ENCODE measurements around the gene CRABP1. TPM values are rescaled to one million over a fixed set of nuclear protein-coding genes. Genes with fewer than 3 reads are reported as not detected.

The CRABP1 gene
- total and polyA plus RNA-seq, 10 of the 15 experiments (the other 5 are each of a cell fraction or from before 2014, with no cell fraction given) = 0.21 to 0.41 TPM; not detected in 8

DNA sequence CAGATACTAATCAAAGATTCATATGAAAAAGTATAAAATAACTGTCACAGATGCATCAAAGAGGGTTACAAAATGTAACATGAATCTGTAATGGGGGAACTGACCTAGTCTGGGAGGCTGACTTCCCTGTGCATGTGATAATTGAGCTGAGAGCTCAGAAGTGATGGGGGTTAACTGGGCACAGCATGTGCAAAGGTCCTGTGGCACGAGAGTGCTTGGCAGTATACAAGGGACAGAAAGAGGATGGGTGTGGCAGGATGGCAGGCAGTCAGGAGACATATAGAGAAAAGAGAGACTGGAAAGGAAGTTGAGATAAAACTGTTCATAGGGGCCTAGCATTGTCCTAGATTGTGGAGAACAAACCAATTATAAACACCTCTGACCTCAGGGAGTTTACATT, 50.1 kb downstream of the CRABP1 start:
- ChIA-PET RAD21 (ENCODE audit: unreplicated experiment) (no interaction called here), SMC1A (ENCODE audit: uncharacterized antibody, unreplicated experiment) (no interaction called here), POLR2A (no interaction called here), CTCF (no interaction called here)
- Histone ChIP-seq H3K4me1 (ENCODE audit: control insufficient read depth, insufficient read depth, low read length) (no peaks in the 10 kb centered on the region), H2AFZ (ENCODE audit: control insufficient read depth, low read depth, low read length) (no peak overlapping the region), H3K4me2 (ENCODE audit: control insufficient read depth, insufficient read depth) (no peak overlapping the region), H3K9ac (ENCODE audit: control insufficient read depth, insufficient read depth, low read length) (no peak overlapping the region), H4K20me1 (ENCODE audit: control insufficient read depth, insufficient read depth) (no peaks in the 10 kb centered on the region), H3K27me3 (replicated peaks in 1 of 2; ENCODE audit: control insufficient read depth in 2 of 2, insufficient read depth in 2 of 2, low read length in 1 of 2) (peaks cover 0 to 1% of the 10 kb centered on the region in 2 experiments; a peak in 2 of 4 replicates), H3K27ac (ENCODE audit: control insufficient read depth, insufficient read depth) (no peak overlapping the region), H3K79me2 (ENCODE audit: control insufficient read depth, insufficient read depth, low read length) (no peaks in the 10 kb centered on the region), H3K36me3 (ENCODE audit: control insufficient read depth in 2 of 2, insufficient read depth in 2 of 2, low read length in 1 of 2) (no peaks in the 10 kb centered on the region), H3K4me3 (no peak overlapping the region), H3K9me3 (replicated peaks; ENCODE audit: control insufficient read depth, insufficient read depth, low read length) (no peaks in the 10 kb centered on the region)
- FAIRE-seq (no peak), ATAC-seq (no peak), DNase-seq (ENCODE audit: low read depth, low spot score) (no peak)
- in situ Hi-C loops (cut with MboI) (no loop called here), intact Hi-C loops (cut with micrococcal nuclease; ENCODE audit: unreplicated experiment) (no loop called here)
- no TSS peak for BruUV-seq (replicated peaks)
- WGBS (ENCODE audit: insufficient coverage, insufficient replicate concordance, low lambda C conversion rate, missing lambda C conversion rate) = 0% methylated on average over 1 of the region's 1 CpG
- TF ChIP-seq YY1 (IDR thresholded peaks at IDR 0.05; ENCODE audit: low read depth, low read length) (no peak), CREM (IDR thresholded peaks at IDR 0.05; ENCODE audit: low read depth) (no peak), ESRRA (IDR thresholded peaks at IDR 0.05; ENCODE audit: low read length) (no peak), MEF2A (IDR thresholded peaks at IDR 0.05; ENCODE audit: insufficient read depth, low read depth, low read length) (no peak), NFIC (IDR thresholded peaks at IDR 0.05; ENCODE audit: low read depth, low read length) (no peak), SIX5 (IDR thresholded peaks at IDR 0.05; ENCODE audit: low read depth, low read length, severe bottlenecking) (no peak), EZH2 (IDR thresholded peaks at IDR 0.05; ENCODE audit: borderline replicate concordance, control insufficient read depth, low read depth, low read length) (no peak), CBX3 (IDR thresholded peaks at IDR 0.05; ENCODE audit: borderline replicate concordance, low read depth) (no peak), KDM1A (IDR thresholded peaks at IDR 0.05; ENCODE audit: borderline replicate concordance) (no peak), NFYA (IDR thresholded peaks at IDR 0.05; ENCODE audit: borderline replicate concordance, low read depth, low read length) (no peak), BMI1 (IDR thresholded peaks at IDR 0.05; ENCODE audit: borderline replicate concordance) (no peak), IKZF1 (conservative IDR thresholded peaks at IDR 0.05) (no peak), MTA2 (IDR thresholded peaks at IDR 0.05; ENCODE audit: low read depth) (no peak), ZNF207 (IDR thresholded peaks at IDR 0.05; ENCODE audit: borderline replicate concordance) (no peak), SUPT20H (IDR thresholded peaks at IDR 0.05; ENCODE audit: borderline replicate concordance, control insufficient read depth, low read depth, low read length) (no peak), CHD4 (IDR thresholded peaks at IDR 0.05) (no peak)
- TF ChIP-seq, protein P1, sequence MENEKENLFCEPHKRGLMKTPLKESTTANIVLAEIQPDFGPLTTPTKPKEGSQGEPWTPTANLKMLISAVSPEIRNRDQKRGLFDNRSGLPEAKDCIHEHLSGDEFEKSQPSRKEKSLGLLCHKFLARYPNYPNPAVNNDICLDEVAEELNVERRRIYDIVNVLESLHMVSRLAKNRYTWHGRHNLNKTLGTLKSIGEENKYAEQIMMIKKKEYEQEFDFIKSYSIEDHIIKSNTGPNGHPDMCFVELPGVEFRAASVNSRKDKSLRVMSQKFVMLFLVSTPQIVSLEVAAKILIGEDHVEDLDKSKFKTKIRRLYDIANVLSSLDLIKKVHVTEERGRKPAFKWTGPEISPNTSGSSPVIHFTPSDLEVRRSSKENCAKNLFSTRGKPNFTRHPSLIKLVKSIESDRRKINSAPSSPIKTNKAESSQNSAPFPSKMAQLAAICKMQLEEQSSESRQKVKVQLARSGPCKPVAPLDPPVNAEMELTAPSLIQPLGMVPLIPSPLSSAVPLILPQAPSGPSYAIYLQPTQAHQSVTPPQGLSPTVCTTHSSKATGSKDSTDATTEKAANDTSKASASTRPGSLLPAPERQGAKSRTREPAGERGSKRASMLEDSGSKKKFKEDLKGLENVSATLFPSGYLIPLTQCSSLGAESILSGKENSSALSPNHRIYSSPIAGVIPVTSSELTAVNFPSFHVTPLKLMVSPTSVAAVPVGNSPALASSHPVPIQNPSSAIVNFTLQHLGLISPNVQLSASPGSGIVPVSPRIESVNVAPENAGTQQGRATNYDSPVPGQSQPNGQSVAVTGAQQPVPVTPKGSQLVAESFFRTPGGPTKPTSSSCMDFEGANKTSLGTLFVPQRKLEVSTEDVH (IDR thresholded peaks at IDR 0.05; ENCODE audit: low read depth, partially characterized antibody) = no peak
- TF ChIP-seq, protein P2, sequence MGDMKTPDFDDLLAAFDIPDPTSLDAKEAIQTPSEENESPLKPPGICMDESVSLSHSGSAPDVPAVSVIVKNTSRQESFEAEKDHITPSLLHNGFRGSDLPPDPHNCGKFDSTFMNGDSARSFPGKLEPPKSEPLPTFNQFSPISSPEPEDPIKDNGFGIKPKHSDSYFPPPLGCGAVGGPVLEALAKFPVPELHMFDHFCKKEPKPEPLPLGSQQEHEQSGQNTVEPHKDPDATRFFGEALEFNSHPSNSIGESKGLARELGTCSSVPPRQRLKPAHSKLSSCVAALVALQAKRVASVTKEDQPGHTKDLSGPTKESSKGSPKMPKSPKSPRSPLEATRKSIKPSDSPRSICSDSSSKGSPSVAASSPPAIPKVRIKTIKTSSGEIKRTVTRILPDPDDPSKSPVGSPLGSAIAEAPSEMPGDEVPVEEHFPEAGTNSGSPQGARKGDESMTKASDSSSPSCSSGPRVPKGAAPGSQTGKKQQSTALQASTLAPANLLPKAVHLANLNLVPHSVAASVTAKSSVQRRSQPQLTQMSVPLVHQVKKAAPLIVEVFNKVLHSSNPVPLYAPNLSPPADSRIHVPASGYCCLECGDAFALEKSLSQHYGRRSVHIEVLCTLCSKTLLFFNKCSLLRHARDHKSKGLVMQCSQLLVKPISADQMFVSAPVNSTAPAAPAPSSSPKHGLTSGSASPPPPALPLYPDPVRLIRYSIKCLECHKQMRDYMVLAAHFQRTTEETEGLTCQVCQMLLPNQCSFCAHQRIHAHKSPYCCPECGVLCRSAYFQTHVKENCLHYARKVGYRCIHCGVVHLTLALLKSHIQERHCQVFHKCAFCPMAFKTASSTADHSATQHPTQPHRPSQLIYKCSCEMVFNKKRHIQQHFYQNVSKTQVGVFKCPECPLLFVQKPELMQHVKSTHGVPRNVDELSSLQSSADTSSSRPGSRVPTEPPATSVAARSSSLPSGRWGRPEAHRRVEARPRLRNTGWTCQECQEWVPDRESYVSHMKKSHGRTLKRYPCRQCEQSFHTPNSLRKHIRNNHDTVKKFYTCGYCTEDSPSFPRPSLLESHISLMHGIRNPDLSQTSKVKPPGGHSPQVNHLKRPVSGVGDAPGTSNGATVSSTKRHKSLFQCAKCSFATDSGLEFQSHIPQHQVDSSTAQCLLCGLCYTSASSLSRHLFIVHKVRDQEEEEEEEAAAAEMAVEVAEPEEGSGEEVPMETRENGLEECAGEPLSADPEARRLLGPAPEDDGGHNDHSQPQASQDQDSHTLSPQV (IDR thresholded peaks at IDR 0.05) = no peak
- TF ChIP-seq, protein P3, sequence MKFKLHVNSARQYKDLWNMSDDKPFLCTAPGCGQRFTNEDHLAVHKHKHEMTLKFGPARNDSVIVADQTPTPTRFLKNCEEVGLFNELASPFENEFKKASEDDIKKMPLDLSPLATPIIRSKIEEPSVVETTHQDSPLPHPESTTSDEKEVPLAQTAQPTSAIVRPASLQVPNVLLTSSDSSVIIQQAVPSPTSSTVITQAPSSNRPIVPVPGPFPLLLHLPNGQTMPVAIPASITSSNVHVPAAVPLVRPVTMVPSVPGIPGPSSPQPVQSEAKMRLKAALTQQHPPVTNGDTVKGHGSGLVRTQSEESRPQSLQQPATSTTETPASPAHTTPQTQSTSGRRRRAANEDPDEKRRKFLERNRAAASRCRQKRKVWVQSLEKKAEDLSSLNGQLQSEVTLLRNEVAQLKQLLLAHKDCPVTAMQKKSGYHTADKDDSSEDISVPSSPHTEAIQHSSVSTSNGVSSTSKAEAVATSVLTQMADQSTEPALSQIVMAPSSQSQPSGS (IDR thresholded peaks at IDR 0.05; ENCODE audit: low read length) = no peak

Measured in GM12878 (cell line).